Loucy (cell line): ENCODE data around the gene PPIA.
A peak's percentile ranks its signal among the peaks of the same experiment; 100 is the strongest.

Experiments
- H2AFZ ChIP-seq: fragments of 200-600 bp; sonication (generic); 2 replicates; pipeline ENCODE4 v1.6.0; 2016; ENCODE audit warnings: antibody characterized with exemption, mild to moderate bottlenecking, low read length, moderate library complexity
- H3F3A ChIP-seq: fragments of 200-600 bp; 2 replicates; pipeline ENCODE4 v1.6.0; 2016; ENCODE audit warnings: antibody characterized with exemption, low read depth, mild to moderate bottlenecking
- H3K27me3 ChIP-seq: fragments of 200-600 bp; sonication (generic); 2 replicates; pipeline ENCODE4 v1.6.1; 2014; ENCODE audit warnings: low read length, mild to moderate bottlenecking; ENCODE audit not compliant: insufficient read depth, poor library complexity, severe bottlenecking
- H3K36me3 ChIP-seq: fragments of 200-600 bp; sonication (generic); 2 replicates; pipeline ENCODE4 v1.6.1; 2016; ENCODE audit warnings: low read length; ENCODE audit not compliant: insufficient read depth
- H3K4me1 ChIP-seq: fragments of 200-600 bp; sonication (generic); 2 replicates; pipeline ENCODE4 v1.5.1; 2014; ENCODE audit warnings: low read length, mild to moderate bottlenecking; ENCODE audit not compliant: insufficient read depth, poor library complexity, severe bottlenecking
- H3K4me2 ChIP-seq: fragments of 200-600 bp; sonication (generic); 2 replicates; pipeline ENCODE4 v1.6.0; 2014; ENCODE audit warnings: antibody characterized with exemption, low read length, low read depth, mild to moderate bottlenecking; ENCODE audit not compliant: poor library complexity, severe bottlenecking
- H3K4me3 ChIP-seq: fragments of 200-600 bp; sonication (generic); 2 replicates; pipeline ENCODE4 v1.5.1; 2014; ENCODE audit warnings: low read length, mild to moderate bottlenecking, mixed read lengths; ENCODE audit not compliant: poor library complexity, severe bottlenecking
- H3K79me2 ChIP-seq: fragments of 200-600 bp; sonication (generic); 2 replicates; pipeline ENCODE4 v1.6.1; 2014; ENCODE audit warnings: low read length; ENCODE audit not compliant: insufficient read depth
- H3K9ac ChIP-seq: fragments of 200-600 bp; sonication (generic); 2 replicates; pipeline ENCODE4 v1.6.0; 2014; ENCODE audit warnings: mild to moderate bottlenecking, low read depth, low read length, moderate library complexity; ENCODE audit not compliant: poor library complexity, severe bottlenecking
- H3K9me2 ChIP-seq: fragments of 200-600 bp; sonication (generic); replicated peaks from 2 replicates; pipeline ENCODE4 v1.6.1; 2016; ENCODE audit warnings: low read depth, low read length, mixed read lengths
- H3K9me3 ChIP-seq: fragments of 200-600 bp; sonication (generic); 2 replicates; pipeline ENCODE4 v1.6.1; 2014; ENCODE audit warnings: mild to moderate bottlenecking, antibody characterized with exemption, low read length, low read depth; ENCODE audit not compliant: insufficient read depth
- H4K20me1 ChIP-seq: fragments of 200-600 bp; sonication (generic); 2 replicates; pipeline ENCODE4 v1.6.0; 2014; ENCODE audit warnings: antibody characterized with exemption, low read length, mild to moderate bottlenecking; ENCODE audit not compliant: insufficient read depth, poor library complexity, severe bottlenecking
- CTCF ChIP-seq: fragments of 200-600 bp; sonication (generic); conservative IDR thresholded peaks from 2 replicates; pipeline ENCODE4 v1.5.1; 2014; ENCODE audit warnings: mild to moderate bottlenecking, antibody characterized with exemption, low read length
- EZH2phosphoT487 ChIP-seq: fragments of 200-600 bp; IDR thresholded peaks from 2 replicates; pipeline ENCODE4 v1.6.1; 2018; ENCODE audit warnings: antibody characterized with exemption, mild to moderate bottlenecking, moderate library complexity, borderline replicate concordance

PPIA gene

GRCh38 chr7:44814919-44815318 lies 18.4 kb downstream of the PPIA start:
- no peaks in the 10 kb centered on the region for H3K9me2 ChIP-seq
- TF ChIP-seq CTCF (peak; percentile 27; the same call in 1 of the 2 replicates), EZH2phosphoT487 (no peak)
- H3K4me2 ChIP-seq = no peak overlapping the region
- no peak overlapping the region for H2AFZ ChIP-seq
- no peak overlapping the region for H3K9ac ChIP-seq
- no peaks in the 10 kb centered on the region for H4K20me1 ChIP-seq
- no peaks in the 10 kb centered on the region for H3K27me3 ChIP-seq
- H3K36me3 ChIP-seq = no peaks in the 10 kb centered on the region
- no peaks in the 10 kb centered on the region for H3F3A ChIP-seq
- no peaks in the 10 kb centered on the region for H3K4me1 ChIP-seq
- no peak overlapping the region for H3K4me3 ChIP-seq
- no peaks in the 10 kb centered on the region for H3K79me2 ChIP-seq
- no peaks in the 10 kb centered on the region for H3K9me3 ChIP-seq

GRCh38 chr7:44819292-44819691 lies 22.8 kb downstream of the PPIA start:
- Histone ChIP-seq H3F3A (no peaks in the 10 kb centered on the region), H4K20me1 (no peaks in the 10 kb centered on the region), H3K36me3 (no peaks in the 10 kb centered on the region; the same call in 1 of the 2 replicates), H3K9me2 (no peaks in the 10 kb centered on the region), H3K4me3 (no peak overlapping the region), H2AFZ (no peak overlapping the region), H3K27me3 (no peaks in the 10 kb centered on the region), H3K9ac (no peak overlapping the region), H3K4me1 (no peaks in the 10 kb centered on the region), H3K79me2 (no peaks in the 10 kb centered on the region), H3K9me3 (no peaks in the 10 kb centered on the region), H3K4me2 (no peak overlapping the region)
- TF ChIP-seq CTCF = no peak
- no peak for TF ChIP-seq EZH2phosphoT487

GRCh38 chr7:44823255-44823781 lies 26.8 kb downstream of the PPIA start:
- H3F3A ChIP-seq = no peaks in the 10 kb centered on the region
- H3K4me1 ChIP-seq = no peaks in the 10 kb centered on the region

More at GRCh38 chr7:44823255-44823781, 26.8 kb downstream of the PPIA start:
- peaks cover 28% of the 10 kb centered on the region; the same call in 1 of the 2 replicates for H3K36me3 ChIP-seq
- no peaks in the 10 kb centered on the region for H3K79me2 ChIP-seq
- no peak overlapping the region for H3K9ac ChIP-seq
- no peak overlapping the region for H2AFZ ChIP-seq
- no peak overlapping the region for H3K4me3 ChIP-seq
- no peak overlapping the region for H3K4me2 ChIP-seq
- H3K9me2 ChIP-seq = no peaks in the 10 kb centered on the region
- peaks cover 2% of the 10 kb centered on the region for H4K20me1 ChIP-seq
- no peaks in the 10 kb centered on the region for H3K27me3 ChIP-seq
- no peaks in the 10 kb centered on the region for H3K9me3 ChIP-seq
- TF ChIP-seq CTCF = no peak
- TF ChIP-seq EZH2phosphoT487 = no peak
